NCI-H187 treated with DMSO at 0.1 percent for 48 hours (cell line): ENCODE data around the gene IMMP2L.
"Not testable (repeated sequence)": the region's sequence is repeated elsewhere in the genome, so short reads cannot be mapped to it uniquely, and the experiment has no call there.

Experiments
- DNase-seq: peaks from one replicate; lab custom pipeline; 2025; lab: John Stamatoyannopoulos, UW

IMMP2L gene

DNA sequence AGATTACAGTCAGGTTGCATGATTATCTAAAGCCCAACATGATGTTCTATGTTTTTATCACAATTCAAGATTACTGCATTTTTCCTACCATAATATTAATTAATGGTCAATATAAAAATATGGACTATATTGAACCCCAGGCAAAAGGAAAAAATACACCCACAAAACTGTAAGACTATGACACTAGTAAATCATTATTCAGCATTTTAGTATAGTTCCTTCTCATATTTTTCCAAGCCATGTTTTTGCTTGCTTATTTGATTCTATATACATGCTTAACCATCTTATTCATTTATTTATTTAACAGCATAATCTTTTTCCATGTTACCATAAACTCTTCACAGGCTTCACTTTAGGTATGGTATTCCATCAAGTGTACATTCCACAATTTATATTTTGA is 101.6 kb downstream of the IMMP2L start:
- DNase-seq = no peak

DNA sequence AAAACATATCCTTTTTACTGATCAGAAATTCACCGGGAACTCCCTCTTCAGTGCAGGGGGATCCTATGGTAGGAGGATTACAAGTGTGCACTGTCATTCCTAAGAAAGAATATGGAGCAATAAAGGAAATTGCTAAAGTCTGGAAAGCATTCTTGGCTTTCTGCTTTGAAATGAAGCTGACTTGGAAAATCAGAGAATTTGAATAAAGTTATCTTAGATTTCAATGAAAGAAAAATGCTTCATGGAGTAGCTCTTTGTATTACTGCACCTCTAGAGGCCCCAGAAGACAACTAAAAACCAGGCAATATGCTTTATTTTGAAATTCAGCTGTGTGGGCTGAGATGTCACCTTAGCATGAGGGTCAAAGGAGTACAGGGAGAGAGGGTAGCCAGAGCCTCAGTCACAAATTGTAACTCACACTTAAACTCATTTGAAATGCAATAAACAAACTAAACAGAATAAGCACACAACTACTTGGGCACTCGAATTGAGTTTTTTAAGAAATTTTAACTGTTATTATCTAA is 102.5 kb downstream of the IMMP2L start:
- no peak for DNase-seq

DNA sequence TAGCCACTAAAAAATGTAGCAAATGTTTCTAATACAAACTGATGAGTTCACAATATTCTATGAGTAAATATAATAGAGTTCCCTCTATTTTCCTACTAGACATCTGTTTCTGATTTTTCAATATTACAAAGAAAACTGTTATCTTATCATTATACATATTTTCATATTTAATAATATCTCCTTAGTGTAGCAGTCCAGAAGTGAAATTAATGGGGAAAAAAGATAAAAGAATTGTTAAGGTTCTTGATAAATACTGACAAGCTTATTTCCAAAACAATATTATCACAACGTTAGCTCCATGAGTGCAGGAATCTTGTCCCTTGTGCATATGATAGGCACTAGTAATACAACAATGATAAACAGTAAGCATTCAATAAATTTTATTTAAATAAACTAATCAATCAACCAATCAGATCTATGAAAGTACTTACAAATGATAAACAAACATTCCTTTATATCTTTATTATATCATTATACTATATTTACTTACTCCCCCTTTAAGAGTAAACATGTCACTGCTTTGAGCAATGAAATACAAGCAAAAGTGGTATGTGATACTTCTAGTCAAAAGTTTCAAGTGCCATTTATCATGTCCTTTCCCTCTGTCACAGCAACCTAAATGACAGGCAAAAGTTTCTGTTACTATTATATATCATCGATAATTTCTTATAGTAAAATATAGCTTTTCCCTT is 103.1 kb downstream of the IMMP2L start:
- DNase-seq = no peak

DNA sequence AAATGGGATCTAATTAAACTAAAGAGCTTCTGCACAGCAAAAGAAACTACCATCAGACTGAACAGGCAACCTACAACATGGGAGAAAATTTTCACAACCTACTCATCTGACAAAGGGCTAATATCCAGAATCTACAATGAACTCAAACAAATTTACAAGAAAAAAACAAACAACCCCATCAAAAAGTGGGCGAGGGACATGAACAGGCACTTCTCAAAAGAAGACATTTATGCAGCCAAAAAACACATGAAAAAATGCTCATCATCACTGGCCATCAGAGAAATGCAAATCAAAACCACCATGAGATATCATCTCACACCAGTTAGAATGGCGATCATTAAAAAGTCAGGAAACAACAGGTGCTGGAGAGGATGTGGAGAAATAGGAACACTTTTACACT is 111.6 kb downstream of the IMMP2L start:
- DNase-seq = not testable (repeated sequence)

DNA sequence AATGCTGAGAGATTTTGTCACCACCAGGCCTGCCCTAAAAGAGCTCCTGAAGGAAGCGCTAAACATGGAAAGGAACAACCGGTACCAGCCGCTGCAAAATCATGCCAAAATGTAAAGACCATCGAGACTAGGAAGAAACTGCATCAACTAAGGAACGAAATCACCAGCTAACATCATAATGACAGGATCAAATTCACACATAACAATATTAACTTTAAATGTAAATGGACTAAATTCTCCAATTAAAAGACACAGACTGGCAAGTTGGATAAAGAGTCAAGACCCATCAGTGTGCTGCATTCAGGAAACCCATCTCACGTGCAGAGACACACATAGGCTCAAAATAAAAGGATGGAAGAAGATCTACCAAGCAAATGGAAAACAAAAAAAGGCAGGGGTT is 114.8 kb downstream of the IMMP2L start:
- DNase-seq = not testable (repeated sequence)

DNA sequence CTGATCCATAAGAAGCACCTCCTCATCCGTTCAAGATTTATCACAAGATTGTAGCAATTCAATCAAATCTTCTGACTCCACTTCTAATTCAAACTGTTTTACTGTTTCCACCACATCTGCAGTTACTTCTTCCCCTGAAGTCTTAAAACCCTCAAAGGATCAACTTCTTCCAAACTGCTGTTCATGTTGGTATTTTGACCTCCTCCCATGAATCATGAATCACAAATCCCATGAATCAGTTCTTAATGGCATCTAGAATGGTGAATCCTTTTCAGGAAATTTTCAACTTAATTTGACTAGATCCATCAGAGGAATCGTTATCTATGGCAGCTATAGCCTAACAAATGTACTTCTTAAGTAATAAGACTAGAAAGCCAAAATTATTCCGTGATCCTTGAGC is 122.3 kb downstream of the IMMP2L start:
- no peak for DNase-seq

DNA sequence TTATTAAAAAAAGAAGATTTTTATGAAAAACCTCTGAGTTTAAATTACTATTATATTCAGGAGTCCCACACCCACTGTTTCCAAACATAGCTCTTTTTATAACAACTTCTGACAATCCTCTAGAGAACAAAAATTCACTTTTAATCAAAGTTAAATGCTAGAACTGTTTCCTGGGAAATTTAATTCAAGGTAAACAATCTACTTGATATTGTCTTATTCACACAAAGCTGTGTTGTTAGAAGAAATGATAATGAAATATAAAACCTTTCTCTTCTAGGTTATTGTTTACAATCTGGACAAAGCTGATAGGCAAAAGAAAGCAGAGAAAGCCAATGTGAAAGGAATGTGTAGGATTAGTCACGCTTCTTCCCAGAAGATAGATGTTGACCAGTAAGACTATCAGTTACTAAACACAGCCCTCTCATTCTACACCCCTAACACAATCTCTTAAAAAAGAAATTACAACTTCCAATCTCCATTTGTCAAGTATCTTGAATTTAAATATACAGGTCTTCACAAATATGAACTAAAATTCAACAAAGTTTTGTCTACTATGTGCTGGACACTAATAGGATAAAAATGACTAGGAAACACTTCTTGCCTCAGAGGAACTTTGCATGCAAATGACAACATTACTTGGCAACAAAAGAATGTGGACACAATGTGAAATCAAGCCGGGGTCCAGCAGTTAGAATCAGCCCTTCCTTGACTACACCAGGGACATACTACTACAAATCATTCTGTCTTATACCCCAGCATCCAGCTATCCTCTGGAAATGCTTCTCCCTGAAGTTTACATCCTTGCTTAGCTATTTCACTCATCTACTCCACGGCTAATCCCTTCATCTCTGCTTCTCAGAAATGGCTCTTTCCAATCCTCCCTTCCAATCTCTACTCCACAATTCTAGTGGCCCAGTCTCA is 123.7 kb downstream of the IMMP2L start:
- no peak for DNase-seq

DNA sequence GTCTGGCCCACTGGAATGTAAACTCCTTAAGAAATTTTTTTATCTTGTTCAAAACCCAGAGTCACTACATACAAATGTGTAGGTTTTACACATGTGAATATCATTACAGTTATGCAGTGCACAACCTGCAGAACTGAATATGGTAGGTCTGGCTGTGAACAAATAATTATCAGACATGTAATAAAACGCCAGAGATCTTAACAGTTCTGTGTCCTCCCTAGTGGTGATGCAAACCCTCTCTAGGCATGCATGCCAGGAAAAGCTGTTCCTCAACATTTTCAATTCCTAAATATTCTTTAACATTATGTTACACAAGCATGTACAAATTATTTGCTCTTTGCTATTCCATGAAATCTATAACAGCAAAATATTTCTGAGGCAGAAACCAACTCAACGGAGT is 124.6 kb downstream of the IMMP2L start:
- DNase-seq = no peak

DNA sequence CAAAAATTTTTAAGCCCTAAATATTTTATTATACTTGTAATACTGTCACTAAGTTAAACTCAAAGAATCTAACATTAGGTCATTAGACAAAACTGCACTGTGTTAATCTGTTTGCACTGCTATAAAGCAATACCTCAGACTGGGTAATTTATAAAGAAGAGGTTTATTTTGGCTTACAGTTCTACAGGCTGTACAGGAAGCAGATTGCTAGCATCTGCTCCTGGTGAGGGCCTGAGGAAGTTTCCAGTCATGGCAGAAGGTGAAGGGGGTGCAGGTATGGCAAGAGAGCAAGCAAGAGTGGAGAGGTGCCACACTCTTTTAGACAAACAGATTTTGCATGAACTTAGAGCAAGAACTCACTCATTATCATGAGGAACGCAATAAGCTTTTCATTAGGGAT is 125.7 kb downstream of the IMMP2L start:
- DNase-seq = no peak

DNA sequence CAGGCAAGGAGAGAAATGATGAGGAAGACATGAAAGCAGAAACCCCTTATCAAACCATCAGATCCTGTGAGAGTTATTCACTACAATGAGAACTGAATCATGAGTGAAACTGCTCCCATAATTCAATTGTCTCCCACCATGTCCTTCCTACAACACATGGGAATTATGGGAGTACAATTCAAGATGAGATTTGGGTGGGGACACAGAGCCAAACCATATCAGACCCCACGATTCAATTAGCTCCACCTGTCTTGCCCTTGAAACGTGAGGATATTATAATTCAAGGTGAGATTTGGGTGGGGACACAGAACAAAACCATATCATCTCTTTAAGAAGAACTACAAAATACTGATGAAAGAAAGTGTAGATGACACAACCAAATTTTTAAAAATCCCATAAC is 128.9 kb downstream of the IMMP2L start:
- DNase-seq = no peak

DNA sequence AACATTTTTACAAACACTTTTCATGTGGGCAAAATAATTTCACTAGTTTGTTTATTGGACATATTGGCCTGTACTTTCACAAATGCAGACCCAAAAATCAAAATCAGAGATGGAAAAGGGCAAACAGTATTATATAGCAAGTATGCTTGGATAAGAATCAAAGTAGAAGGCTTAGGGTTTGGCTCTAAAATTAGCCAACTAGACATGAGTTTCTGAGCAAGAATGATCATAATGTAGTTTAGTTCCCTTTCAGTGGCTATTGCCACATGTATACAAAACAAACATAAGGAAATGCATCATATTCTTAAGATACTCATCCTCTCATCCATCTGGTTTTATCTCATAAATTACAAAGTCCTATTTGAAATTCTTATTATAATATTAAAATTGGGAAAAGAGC is 132.5 kb downstream of the IMMP2L start:
- no peak for DNase-seq

DNA sequence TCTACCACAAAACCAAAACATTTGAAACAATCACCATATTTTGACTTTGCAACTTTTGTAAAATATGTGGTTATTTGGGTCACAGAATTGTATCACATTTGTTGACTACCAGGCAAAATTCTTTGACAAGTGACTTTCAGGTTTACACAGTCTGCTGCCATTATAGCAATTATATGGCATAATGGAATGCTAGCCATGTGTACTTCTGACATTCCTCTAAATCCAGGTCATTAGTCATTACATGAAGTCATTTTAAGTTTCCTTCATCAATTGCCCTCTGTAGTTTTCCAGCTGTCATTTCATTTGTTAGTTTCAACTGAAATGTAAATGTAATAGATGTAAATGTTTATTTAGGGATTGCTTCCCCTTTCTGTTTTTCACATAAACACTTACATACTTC is 137.5 kb downstream of the IMMP2L start:
- no peak for DNase-seq

DNA sequence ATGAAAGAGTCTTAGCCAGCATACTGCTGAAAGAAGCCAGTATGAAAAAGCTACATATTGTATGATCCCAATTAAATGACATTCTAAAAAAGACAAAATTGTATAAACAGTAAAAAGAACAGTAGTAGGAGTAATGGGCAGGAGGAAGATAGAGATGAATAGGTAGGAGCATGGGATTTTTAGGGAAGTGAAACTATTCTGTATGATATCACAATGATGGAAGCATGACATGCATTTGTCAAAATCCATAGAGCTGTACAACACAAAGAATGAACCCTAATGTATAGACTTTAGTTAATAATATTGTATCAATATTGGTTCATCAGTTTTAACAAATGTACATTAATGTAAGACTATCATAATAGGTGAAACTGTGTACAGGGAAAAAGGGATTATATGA is 147.9 kb downstream of the IMMP2L start:
- no peak for DNase-seq

DNA sequence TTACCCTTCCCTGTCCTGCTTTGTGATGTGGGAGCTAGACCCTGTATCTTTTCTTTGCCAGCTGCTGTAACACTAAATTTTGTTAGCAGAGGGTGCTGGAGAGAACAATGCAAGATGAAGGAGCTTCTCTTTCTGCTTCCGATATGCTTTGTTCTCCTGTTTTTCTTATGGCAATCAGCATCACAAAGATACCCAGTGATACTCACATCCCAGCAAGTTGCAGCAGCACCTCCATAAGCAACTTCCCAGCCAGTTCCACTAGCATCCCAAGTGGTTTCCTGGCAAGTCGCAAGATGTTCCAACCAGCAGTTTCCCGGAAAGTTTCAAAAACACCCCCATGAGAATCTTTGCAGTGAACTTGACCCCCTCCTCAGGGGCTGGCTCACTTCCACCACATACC is 148.6 kb downstream of the IMMP2L start:
- DNase-seq = no peak

DNA sequence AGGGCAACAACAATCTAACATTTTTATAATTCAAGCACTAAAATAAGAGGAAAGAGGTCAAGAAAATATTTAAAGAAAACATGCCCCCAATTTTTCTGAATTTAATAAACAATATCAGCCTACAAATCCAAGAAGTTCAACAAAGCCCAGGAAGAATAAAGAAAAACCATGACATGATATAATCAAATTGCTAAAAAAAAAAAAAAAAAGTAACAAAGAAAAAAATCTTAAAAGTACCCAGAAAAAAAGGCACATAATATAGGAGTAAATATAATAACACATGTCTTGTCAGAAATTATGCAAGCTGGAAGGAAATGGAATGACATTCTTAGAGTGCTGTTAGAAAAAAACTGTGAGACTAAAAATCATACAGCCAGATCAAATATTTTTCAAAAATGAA is 151.4 kb downstream of the IMMP2L start:
- DNase-seq = no peak

DNA sequence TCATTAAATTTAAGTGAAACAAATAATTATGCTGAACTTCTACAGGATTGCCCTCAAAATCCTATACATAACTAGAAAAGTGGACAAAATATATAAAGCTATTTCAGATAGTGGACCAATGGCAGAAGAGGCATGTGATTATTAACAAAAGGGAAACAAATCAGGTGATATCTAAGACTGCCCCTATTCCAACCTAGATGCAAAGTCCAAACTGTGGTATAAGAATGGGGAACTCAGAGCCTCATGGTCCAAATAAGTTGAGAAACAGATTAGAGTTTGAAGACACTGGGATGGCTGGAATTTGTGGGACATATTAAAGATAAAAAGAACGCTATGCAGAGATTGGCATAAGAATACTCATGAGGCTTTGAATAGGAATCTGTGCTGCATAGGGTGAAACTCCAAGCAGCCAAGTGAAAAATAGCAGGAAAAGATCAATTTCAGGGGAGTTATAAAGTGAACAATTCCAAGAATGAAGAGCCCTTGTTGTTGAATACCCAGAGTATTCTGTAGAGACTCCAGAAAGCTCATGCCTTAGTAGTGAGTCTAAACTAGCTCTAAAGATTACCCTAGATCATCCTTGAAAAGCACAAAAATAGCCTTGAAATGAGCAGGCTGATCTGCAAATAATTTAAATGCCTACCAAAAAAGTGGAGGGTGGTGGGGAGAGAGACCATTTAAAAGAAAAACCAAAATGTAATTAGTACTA is 152.4 kb downstream of the IMMP2L start:
- DNase-seq = no peak

DNA sequence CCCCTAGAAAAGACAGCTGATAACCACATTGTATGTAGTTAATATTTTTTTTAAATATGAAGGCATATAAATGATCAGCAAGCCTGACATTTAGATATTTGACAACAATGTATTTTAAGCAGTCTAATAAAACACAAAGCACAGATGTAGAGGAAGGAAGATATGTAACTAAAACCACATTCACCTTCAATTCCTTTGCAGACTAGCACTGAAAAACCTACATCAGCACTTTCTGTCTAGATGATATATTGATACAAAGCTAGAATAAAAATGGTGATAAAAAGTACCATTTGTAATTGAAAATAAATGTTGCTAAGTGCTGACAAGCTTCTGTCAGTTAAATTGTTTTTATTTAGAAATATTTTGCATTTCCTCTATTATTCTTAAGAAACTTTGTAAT is 153.6 kb downstream of the IMMP2L start:
- no peak for DNase-seq

DNA sequence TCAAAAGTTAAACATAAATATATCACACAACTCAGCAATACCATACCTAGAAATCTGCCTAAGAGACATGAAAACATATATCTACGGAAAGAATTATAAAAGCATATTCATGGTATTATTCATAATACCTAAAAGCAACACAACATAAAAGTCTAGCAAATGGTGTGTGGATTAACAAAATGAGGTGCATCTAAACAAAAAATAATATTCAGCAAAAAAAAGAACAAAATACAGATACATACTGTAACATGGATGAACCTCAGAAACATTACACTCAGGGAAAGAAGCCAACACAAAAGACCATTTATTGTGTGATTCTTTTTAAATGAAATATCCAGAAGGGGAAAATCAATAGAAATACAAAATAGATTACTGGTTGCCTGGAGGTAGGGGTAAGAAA is 155.0 kb downstream of the IMMP2L start:
- no peak for DNase-seq

DNA sequence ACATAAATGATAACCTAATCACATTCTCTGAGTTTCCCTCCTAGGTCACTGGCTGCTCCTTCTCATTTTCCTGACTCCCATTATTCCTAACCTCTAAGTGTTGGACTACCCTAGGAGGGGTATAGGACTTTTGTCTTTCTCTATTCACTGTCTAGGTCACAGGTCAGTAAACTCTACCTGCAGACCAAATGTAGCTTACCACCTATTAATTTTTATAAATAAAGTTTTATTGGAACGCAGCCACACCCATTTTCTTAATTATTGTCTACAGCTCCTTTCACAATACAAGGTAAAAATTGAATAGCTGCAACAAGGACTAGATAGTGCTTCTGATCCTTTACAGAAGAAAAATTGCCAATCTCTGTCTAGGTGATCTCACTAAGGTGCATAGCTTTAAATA is 156.7 kb downstream of the IMMP2L start:
- no peak for DNase-seq

DNA sequence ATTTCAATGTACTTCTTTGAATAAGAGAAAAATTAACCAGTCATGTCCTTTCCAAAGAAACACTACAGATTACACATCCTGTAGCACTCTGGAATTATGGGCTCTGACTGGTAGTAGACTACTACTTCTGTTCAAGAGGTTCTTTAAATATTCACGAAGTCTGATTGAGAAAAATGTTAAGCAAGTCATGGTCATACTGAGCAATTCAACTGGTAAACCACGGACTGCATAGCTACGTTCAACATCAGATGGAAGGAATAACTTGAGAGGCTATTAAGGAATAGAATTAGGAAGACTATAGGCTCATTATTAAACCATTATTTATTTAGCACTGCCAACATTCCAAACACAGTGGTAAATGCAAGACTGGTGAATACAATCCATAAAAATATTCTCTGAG is 160.8 kb downstream of the IMMP2L start:
- DNase-seq = no peak

DNA sequence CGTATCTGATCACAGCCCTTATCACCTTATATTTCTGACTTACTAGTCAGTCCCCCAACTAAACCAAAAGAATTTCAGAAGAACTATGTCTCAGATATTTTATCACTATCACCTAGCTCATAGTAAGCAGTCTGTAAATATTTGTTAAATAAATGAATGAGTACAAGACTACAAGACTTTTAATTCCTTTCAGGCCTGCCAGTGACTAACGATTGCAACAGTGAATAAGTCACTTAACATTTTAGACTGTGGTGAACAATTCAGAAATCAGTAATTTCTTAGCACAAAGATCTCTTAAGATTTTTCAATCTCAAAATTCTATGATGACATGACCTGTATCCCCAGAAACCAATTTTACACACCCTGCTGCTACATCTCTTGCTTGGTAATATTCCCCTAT is 162.2 kb downstream of the IMMP2L start:
- no peak for DNase-seq

DNA sequence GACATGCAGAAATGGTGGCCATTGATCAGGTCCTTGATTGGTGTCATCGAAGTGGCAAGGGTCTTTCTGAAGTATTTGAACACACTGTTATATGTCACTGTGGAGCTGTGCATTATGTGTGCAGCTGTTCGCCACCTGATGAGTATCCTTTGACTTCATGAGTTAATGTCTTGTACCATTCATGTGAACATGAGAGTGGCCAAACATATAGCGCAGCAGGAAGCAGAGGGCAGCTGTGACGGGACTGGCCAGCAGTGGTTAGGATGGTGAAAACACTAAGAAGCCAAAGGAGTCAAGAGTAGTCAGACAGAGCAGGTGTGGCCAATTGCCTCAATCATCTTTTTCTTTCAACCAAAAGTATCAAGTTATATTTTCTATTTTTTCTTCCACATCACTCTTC is 167.4 kb downstream of the IMMP2L start:
- DNase-seq = no peak
